Gastrocnemius medialis (tissue), 4 donors: ENCODE measurements around the gene CLN3. TPM values are rescaled to one million over a fixed set of nuclear protein-coding genes. Genes with fewer than 3 reads are reported as not detected.

Experiments used
- ATAC-seq, 2 donors: fragments of 150-250 bp; one replicate each; pipeline ENCODE4 v1.9.1; 2016
- DNase-seq, 2 donors: peaks; one replicate each; pipeline ENCODE4 v3.0.0-alpha.2; 2019
- H3K27ac ChIP-seq, 4 donors: fragments of 200-600 bp; sonication (generic); 1 replicate in 1 of 4; 2 replicates in 3 of 4; pipeline ENCODE4 v1.5.1; 2016 to 2018; ENCODE audit warnings: mild to moderate bottlenecking in 2 of 4, moderate library complexity in 1 of 4
- H3K27me3 ChIP-seq, 3 donors: fragments of 200-600 bp; sonication (generic) in 2 of 3; 1 replicate in 1 of 3; 2 replicates in 2 of 3; pipeline versions ENCODE4 v1.5.1 to v1.6.0; 2016 to 2019; ENCODE audit warnings: mild to moderate bottlenecking in 1 of 3, moderate library complexity in 1 of 3
- H3K36me3 ChIP-seq, 2 donors: fragments of 200-600 bp; sonication (generic) in 1 of 2; one replicate each; pipeline ENCODE4 v1.5.1; 2017 to 2018
- H3K4me1 ChIP-seq, 2 donors: fragments of 200-600 bp; sonication (generic) in 1 of 2; one replicate each; pipeline ENCODE4 v1.5.1; 2016 to 2017; ENCODE audit warnings: mild to moderate bottlenecking in 2 of 2
- H3K4me3 ChIP-seq, 4 donors: fragments of 200-600 bp; sonication (generic) in 3 of 4; 1 replicate in 1 of 4; 2 replicates in 3 of 4; pipeline ENCODE4 v1.5.1; 2016 to 2019; ENCODE audit warnings: mild to moderate bottlenecking in 2 of 4
- H3K9me3 ChIP-seq, 3 donors: fragments of 200-600 bp; sonication (generic) in 2 of 3; 1 replicate in 1 of 3; 2 replicates in 2 of 3; pipeline ENCODE4 v1.5.1; 2016 to 2019
- CTCF ChIP-seq, 5 experiments: fragments of 450-650 bp in 3 of 5; fragments of 200-600 bp in 2 of 5; sonication (generic) in 2 of 5; IDR thresholded peaks in 4 of 5; conservative IDR thresholded peaks in 1 of 5; 1 replicate in 4 of 5; 2 replicates in 1 of 5; pipeline ENCODE4 v1.5.1; 2016 to 2019; ENCODE audit warnings: antibody characterized with exemption in 5 of 5, mild to moderate bottlenecking in 3 of 5, moderate library complexity in 3 of 5
- POLR2A ChIP-seq, 2 donors: fragments of 450-650 bp; IDR thresholded peaks; one replicate each; pipeline ENCODE4 v1.6.1; 2017; ENCODE audit warnings: antibody characterized with exemption in 2 of 2, mild to moderate bottlenecking in 2 of 2, moderate library complexity in 2 of 2
- in situ Hi-C, 4 donors: fragments of 200-750 bp; cut with MboI; loops; one replicate each; pipeline versions ENCODE4 v1.15.0 to v1.8.0; 2017; ENCODE audit warnings: low sequenced_read_pairs in 4 of 4
- intact Hi-C: fragments of 100-400 bp; cut with DNase I; formaldehyde crosslinking; loops from one replicate; pipeline ENCODE4 v1.15.1; 2023; ENCODE audit warnings: low total_unique reads
- total RNA-seq, 4 donors: library from RNA; depleted of rRNA; stranded (reverse); fragments of >200 nt; gene quantifications; one replicate each; pipeline versions ENCODE4 v1.1.0 to v1.2.3, GENCODE V29; 2016

CLN3 gene
- total RNA-seq, 4 donors from 2014 or later = 11.0 to 20.6 (median 18.8) TPM

GRCh38 chr16:28498666-28499381 is 7.0 kb upstream of the CLN3 start:
- TF ChIP-seq POLR2A (IDR thresholded peaks at IDR 0.05) (no peak), CTCF (IDR thresholded peaks at IDR 0.05 in 4 of 5, conservative IDR thresholded peaks at IDR 0.05 in 1 of 5) (no peak)
- Histone ChIP-seq H3K36me3 (no peaks in the 10 kb centered on the region), H3K27me3 (no peaks in the 10 kb centered on the region), H3K4me1 (no peaks in the 10 kb centered on the region), H3K4me3 (no peak overlapping the region), H3K27ac (no peak overlapping the region), H3K9me3 (no peaks in the 10 kb centered on the region)
- ATAC-seq = no peak
- DNase-seq = no peak
- intact Hi-C loops = no loop called here
- in situ Hi-C loops = loop anchor here in 1 of 4 donors (25.0 kb wide), 1 partner anchor 113 kb away; the partner anchor contains the start of gene SULT1A1

GRCh38 chr16:28497861-28498599 is 6.2 kb upstream of the CLN3 start:
- Histone ChIP-seq H3K9me3 (no peaks in the 10 kb centered on the region), H3K4me1 (no peaks in the 10 kb centered on the region), H3K27me3 (no peaks in the 10 kb centered on the region), H3K27ac (no peak overlapping the region), H3K4me3 (no peak overlapping the region), H3K36me3 (no peaks in the 10 kb centered on the region)
- DNase-seq (no peak), ATAC-seq (no peak)
- TF ChIP-seq POLR2A (IDR thresholded peaks at IDR 0.05) = no peak
- TF ChIP-seq CTCF (IDR thresholded peaks at IDR 0.05 in 4 of 5, conservative IDR thresholded peaks at IDR 0.05 in 1 of 5) = no peak
- in situ Hi-C loops (loop anchor here in 1 of 4 donors (25.0 kb wide), 1 partner anchor 114 kb away; the partner anchor contains the start of gene SULT1A1), intact Hi-C loops (no loop called here)

GRCh38 chr16:28497386-28497785 is 5.5 kb upstream of the CLN3 start:
- ATAC-seq (no peak), DNase-seq (no peak)
- Histone ChIP-seq H3K4me3 (no peak overlapping the region), H3K27ac (no peak overlapping the region), H3K9me3 (no peaks in the 10 kb centered on the region), H3K4me1 (no peaks in the 10 kb centered on the region), H3K36me3 (no peaks in the 10 kb centered on the region), H3K27me3 (no peaks in the 10 kb centered on the region)
- in situ Hi-C loops (loop anchor here in 1 of 4 donors (25.0 kb wide), 1 partner anchor 115 kb away; the partner anchor contains the start of gene SULT1A1), intact Hi-C loops (no loop called here)
- no peak for TF ChIP-seq POLR2A (IDR thresholded peaks at IDR 0.05)
- TF ChIP-seq CTCF (IDR thresholded peaks at IDR 0.05 in 4 of 5, conservative IDR thresholded peaks at IDR 0.05 in 1 of 5) = no peak

- Histone ChIP-seq H3K4me1 (no peaks in the 10 kb centered on the region), H3K27ac (no peak overlapping the region), H3K27me3 (no peaks in the 10 kb centered on the region), H3K9me3 (no peaks in the 10 kb centered on the region), H3K36me3 (no peaks in the 10 kb centered on the region), H3K4me3 (no peak overlapping the region)
- in situ Hi-C loops (loop anchor here in 1 of 4 donors (25.0 kb wide), 1 partner anchor 115 kb away; the partner anchor contains the start of gene SULT1A1), intact Hi-C loops (no loop called here)
- no peak for DNase-seq
- ATAC-seq = no peak
- TF ChIP-seq CTCF (IDR thresholded peaks at IDR 0.05 in 4 of 5, conservative IDR thresholded peaks at IDR 0.05 in 1 of 5) = no peak
- no peak for TF ChIP-seq POLR2A (IDR thresholded peaks at IDR 0.05)
Measured at GRCh38 chr16:28496844-28497243, 5.0 kb upstream of the CLN3 start.
